ENCODE data around the gene PTDSS2. TPM values are rescaled to one million over a fixed set of nuclear protein-coding genes. Genes with fewer than 3 reads are reported as not detected.

The PTDSS2 gene
- total and polyA plus RNA-seq, 7 donors = 11.8 to 26.0 (median 19.6) TPM

GRCh38 chr11:490186-490929, 40.3 kb downstream of the PTDSS2 start:
- 92 to 95% (median 92%) methylated on average over 34 to 38 of the region's 38 CpGs for WGBS, 3 donors
- no peak for TF ChIP-seq CTCF (IDR thresholded peaks at IDR 0.05)
- Histone ChIP-seq H3K27me3 (ENCODE audit: insufficient read depth in 3 of 3, low read length in 2 of 3) (no peaks in the 10 kb centered on the region), H3K4me1 (no peaks in the 10 kb centered on the region), H3K4me3 (no peak overlapping the region), H3K27ac (no peak overlapping the region), H3K9me3 (no peaks in the 10 kb centered on the region), H3K36me3 (ENCODE audit: insufficient read depth in 1 of 2, low read depth in 1 of 2) (peaks cover 3 to 60% of the 10 kb centered on the region in 2 donors)
- intact Hi-C loops (cut with DNase I) = loop anchor here in 1 of 2 donors (5.0 kb wide), 1 partner anchor 33 kb away; no protein-coding TSS in a partner anchor
- ATAC-seq (no peak), DNase-seq (peak in 1 of 2 donors; percentile 39)

- 92 to 93% (median 93%) methylated on average over 12 to 15 of the region's 15 CpGs for WGBS, 3 donors
- ATAC-seq (no peak), DNase-seq (no peak)
- Histone ChIP-seq H3K27ac (no peak overlapping the region), H3K27me3 (ENCODE audit: insufficient read depth in 3 of 3, low read length in 2 of 3) (no peaks in the 10 kb centered on the region), H3K36me3 (ENCODE audit: insufficient read depth in 1 of 2, low read depth in 1 of 2) (peaks cover 3 to 65% of the 10 kb centered on the region in 2 donors), H3K9me3 (no peaks in the 10 kb centered on the region), H3K4me1 (no peaks in the 10 kb centered on the region), H3K4me3 (no peak overlapping the region)
- intact Hi-C loops (cut with DNase I) = loop anchor here in 1 of 2 donors (5.0 kb wide), 1 partner anchor 34 kb away; no protein-coding TSS in a partner anchor
- no peak for TF ChIP-seq CTCF (IDR thresholded peaks at IDR 0.05)
These were observed 40.8 kb downstream of the PTDSS2 start for GRCh38 chr11:490930-491260.

- Histone ChIP-seq H3K27ac (no peak overlapping the region), H3K4me1 (no peaks in the 10 kb centered on the region), H3K36me3 (ENCODE audit: insufficient read depth in 1 of 2, low read depth in 1 of 2) (peaks cover 3 to 70% of the 10 kb centered on the region in 2 donors), H3K9me3 (no peaks in the 10 kb centered on the region), H3K27me3 (ENCODE audit: insufficient read depth in 3 of 3, low read length in 2 of 3) (no peaks in the 10 kb centered on the region), H3K4me3 (no peak overlapping the region)
- ATAC-seq (no peak), DNase-seq (no peak)
- no peak for TF ChIP-seq CTCF (IDR thresholded peaks at IDR 0.05)
- intact Hi-C loops (cut with DNase I) = loop anchor here in 1 of 2 donors (5.0 kb wide), 1 partner anchor 34 kb away; no protein-coding TSS in a partner anchor
- WGBS, 3 donors = 85 to 90% (median 87%) methylated on average over 6 to 7 of the region's 7 CpGs
These were observed 41.3 kb downstream of the PTDSS2 start for GRCh38 chr11:491358-491757.

GRCh38 chr11:492427-493226, 42.5 kb downstream of the PTDSS2 start:
- Histone ChIP-seq H3K36me3 (ENCODE audit: insufficient read depth in 1 of 2, low read depth in 1 of 2) (peaks cover 3 to 82% of the 10 kb centered on the region in 2 donors), H3K27ac (no peak overlapping the region), H3K4me3 (no peak overlapping the region), H3K9me3 (no peaks in the 10 kb centered on the region), H3K4me1 (no peaks in the 10 kb centered on the region), H3K27me3 (ENCODE audit: insufficient read depth in 3 of 3, low read length in 2 of 3) (no peaks in the 10 kb centered on the region)
- WGBS, 3 donors = 81 to 84% (median 82%) methylated on average over 32 of the region's 32 CpGs
- ATAC-seq = no peak
- no peak for TF ChIP-seq CTCF (IDR thresholded peaks at IDR 0.05)
- DNase-seq = peak in 1 of 2 donors; percentile 49
- intact Hi-C loops (cut with DNase I) = loop anchor here in 1 of 2 donors (5.0 kb wide), 1 partner anchor 35 kb away; no protein-coding TSS in a partner anchor

Data from psoas muscle (tissue), 8 donors.